ENCODE results near the gene GDPD3.

Gene GDPD3

DNA sequence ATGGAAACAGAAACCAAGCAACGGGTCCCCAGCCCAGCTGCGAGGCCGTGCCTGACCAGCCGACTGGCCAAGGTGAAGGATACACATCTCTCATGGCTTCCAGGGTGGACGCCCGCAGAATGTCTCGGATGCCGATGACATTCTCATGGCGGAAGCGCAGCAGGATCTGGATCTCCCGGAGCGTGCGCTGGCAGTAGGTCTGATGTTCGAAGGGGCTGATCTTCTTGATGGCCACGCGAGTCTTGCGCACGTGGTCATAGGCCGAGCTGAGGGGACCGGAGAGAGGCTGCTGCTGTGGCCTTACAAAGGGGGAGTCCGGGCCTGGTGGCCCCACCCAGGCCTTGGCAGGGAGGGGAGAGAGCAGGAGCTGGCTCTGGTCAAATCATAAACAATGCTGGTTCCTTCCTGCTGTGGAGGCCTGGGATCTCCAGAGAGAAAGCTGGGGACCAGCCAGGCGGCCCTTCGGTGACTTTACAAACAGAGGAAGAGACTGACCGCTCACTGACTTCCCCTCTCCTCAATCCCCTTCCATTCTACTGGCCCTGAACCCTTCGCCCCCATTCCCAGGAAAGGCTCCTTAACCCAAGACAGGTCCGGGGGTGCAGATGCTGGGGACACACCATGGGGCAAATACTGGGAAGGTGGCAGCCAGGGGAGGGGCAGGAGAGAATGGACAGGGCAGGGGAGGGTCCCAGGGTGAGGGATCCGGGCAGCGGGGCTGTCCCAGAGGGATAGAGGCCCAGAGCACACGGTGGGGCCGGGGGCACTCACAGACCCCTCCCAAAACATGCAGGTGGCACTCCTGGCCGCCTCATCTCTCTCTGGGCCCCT lies 8.6 kb upstream of the GDPD3 start:
- peak overlapping the region; percentile 71 for H3K4me3 ChIP-seq (ENCODE audit: low read depth, low read length)
- TF ChIP-seq, protein P1, sequence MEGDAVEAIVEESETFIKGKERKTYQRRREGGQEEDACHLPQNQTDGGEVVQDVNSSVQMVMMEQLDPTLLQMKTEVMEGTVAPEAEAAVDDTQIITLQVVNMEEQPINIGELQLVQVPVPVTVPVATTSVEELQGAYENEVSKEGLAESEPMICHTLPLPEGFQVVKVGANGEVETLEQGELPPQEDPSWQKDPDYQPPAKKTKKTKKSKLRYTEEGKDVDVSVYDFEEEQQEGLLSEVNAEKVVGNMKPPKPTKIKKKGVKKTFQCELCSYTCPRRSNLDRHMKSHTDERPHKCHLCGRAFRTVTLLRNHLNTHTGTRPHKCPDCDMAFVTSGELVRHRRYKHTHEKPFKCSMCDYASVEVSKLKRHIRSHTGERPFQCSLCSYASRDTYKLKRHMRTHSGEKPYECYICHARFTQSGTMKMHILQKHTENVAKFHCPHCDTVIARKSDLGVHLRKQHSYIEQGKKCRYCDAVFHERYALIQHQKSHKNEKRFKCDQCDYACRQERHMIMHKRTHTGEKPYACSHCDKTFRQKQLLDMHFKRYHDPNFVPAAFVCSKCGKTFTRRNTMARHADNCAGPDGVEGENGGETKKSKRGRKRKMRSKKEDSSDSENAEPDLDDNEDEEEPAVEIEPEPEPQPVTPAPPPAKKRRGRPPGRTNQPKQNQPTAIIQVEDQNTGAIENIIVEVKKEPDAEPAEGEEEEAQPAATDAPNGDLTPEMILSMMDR (IDR thresholded peaks at IDR 0.05; ENCODE audit: low read depth, low read length) = no peak
- H3K27me3 ChIP-seq = no peaks in the 10 kb centered on the region
- peaks cover 4% of the 10 kb centered on the region; the same call in 1 of the 2 replicates for H3K36me3 ChIP-seq
- DNase-seq = no peak
- no peaks in the 10 kb centered on the region for H3K9me3 ChIP-seq
- peaks cover 3% of the 10 kb centered on the region; the same call in 1 of the 2 replicates for H3K4me1 ChIP-seq

DNA sequence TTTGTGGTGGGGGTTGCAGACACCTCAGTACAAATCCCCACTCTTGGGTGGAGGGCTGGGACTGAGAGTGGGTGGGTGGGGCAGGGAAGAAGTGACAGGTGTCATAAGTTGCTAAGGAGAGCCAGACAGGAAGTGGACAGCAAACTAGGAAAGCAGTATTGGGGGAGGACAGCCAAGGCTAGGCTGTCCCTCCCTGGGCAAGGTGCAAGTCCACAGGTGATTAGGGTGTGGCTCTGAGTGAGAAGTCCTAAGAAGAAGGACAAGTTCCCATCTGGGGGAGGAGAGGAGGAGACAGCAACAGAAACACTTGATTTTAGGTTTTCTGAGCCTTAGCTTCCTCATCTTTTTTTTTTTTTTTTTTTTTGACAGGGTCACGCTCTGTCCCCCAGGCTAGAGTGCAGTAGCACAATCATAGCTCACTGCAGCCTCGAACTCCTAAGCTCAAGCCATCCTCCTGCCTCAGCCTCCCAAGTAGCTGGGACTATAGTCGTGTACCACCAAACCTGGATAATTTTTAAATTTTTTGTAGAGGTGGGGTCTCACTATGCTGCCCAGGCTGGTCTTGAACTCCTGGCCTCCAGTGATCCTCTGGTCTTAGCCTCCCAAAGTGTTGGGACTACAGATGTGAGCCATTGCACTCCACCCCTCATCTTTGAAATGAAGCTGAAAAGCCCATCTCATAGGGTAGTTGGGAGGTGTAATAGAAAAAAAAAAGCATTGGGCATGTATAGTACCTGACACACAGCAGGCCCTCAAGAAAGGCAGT lies 7.2 kb upstream of the GDPD3 start:
- Histone ChIP-seq H3K9me3 (no peaks in the 10 kb centered on the region), H3K27me3 (no peaks in the 10 kb centered on the region), H3K4me3 (ENCODE audit: low read depth, low read length) (no peak overlapping the region), H3K4me1 (peaks cover 3% of the 10 kb centered on the region; the same call in 1 of the 2 replicates), H3K36me3 (peaks cover 7% of the 10 kb centered on the region; the same call in 1 of the 2 replicates)
- DNase-seq = no peak
- TF ChIP-seq, protein P1 (IDR thresholded peaks at IDR 0.05; ENCODE audit: low read depth, low read length) = no peak

DNA sequence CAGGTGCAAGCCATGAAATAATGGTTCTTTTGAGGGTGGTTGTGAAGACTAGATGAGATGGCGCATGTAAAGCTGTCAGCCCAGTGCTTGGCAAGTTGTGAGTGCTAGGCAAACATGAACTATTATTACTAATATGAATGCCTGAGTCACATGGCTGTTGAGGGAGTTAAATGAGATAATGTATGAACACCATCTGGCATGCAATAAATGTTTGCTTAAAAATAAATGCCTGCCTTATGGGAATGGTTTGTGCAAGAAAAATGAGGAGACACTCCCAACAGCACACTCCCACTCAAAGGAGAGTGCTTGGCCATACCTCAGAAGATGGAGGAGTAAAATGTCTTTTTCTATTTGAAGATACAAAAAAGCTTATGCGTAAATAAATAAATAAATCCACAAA lies 6.1 kb upstream of the GDPD3 start:
- Histone ChIP-seq H3K36me3 (peaks cover 7% of the 10 kb centered on the region; the same call in 1 of the 2 replicates), H3K27me3 (no peaks in the 10 kb centered on the region), H3K9me3 (no peaks in the 10 kb centered on the region), H3K4me3 (ENCODE audit: low read depth, low read length) (no peak overlapping the region), H3K4me1 (peaks cover 3% of the 10 kb centered on the region; the same call in 1 of the 2 replicates)
- TF ChIP-seq, protein P1 (IDR thresholded peaks at IDR 0.05; ENCODE audit: low read depth, low read length) = no peak
- DNase-seq = no peak

DNA sequence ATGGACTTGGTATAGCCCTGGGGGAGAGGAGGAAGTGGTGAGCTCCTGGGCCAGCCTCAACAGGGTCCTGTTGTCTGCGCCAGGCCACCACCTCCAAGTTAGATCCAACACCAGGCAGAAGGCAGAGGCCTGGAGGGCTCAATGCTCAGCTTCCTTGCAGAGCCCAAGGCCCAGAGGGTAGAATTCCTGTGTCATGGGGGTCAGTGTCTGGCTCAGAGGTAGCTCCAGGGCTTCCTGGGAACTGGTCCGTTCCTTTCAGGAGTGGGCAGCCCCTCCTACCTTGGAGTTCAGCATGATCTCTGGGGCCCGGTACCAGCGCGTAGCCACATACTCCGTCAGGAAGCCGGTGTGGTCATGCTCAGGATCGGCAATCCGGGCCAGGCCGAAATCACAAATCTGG lies 4.4 kb upstream of the GDPD3 start:
- DNase-seq = no peak
- no peaks in the 10 kb centered on the region for H3K27me3 ChIP-seq
- no peak overlapping the region for H3K4me3 ChIP-seq (ENCODE audit: low read depth, low read length)
- peaks cover 7% of the 10 kb centered on the region; the same call in 1 of the 2 replicates for H3K36me3 ChIP-seq
- no peaks in the 10 kb centered on the region for H3K9me3 ChIP-seq
- TF ChIP-seq, protein P1 (IDR thresholded peaks at IDR 0.05; ENCODE audit: low read depth, low read length) = no peak
- H3K4me1 ChIP-seq = peaks cover 7% of the 10 kb centered on the region; the same call in 1 of the 2 replicates

DNA sequence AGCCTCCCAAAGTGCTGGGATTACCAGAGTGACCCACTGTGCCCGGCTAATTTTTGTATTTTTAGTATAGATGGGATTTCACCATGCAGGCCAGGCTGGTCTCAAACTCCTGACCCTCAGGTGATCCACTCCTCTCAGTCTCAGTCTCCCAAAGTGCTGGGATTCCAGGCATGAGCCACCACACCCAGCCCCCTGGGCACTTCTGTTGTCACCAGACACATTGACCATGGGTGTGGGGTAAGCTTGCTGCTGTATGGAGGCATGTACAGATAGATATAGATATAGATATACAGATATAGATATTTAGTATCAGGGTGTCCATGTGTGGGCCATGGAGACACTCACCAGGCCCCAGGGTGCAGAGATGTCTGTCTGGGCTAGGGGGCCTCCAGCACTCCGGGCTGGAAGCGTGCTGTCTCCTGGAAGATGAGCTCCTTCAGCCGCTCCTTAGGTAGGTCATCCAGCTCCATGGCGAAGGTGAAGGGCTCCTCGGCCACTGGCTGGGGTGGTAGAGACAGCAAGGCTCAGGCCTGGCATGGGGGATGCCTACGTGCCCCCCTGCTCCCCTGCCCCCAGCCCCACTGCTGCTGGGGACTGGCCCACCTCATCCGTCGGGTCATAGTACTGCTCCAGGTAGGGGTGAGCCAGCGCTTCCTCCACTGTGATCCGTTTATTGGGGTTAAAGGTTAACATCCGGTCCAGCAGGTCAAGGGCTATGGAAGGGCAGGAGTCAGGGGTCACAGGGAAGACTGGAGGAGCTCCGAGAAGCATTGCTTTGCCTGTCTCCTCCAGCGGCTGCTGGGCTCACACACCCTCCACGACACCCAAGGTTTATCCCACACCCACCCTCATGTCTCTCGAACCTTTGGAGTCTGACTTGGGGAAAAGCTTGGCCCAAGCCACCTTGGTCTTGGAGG lies 3.2 kb upstream of the GDPD3 start:
- peaks cover 7% of the 10 kb centered on the region; the same call in 1 of the 2 replicates for H3K36me3 ChIP-seq
- no peak for DNase-seq
- TF ChIP-seq, protein P1 (IDR thresholded peaks at IDR 0.05; ENCODE audit: low read depth, low read length) = no peak
- H3K9me3 ChIP-seq = no peaks in the 10 kb centered on the region
- H3K4me1 ChIP-seq = peaks cover 4% of the 10 kb centered on the region; the same call in 1 of the 2 replicates
- H3K27me3 ChIP-seq = no peaks in the 10 kb centered on the region
- no peak overlapping the region for H3K4me3 ChIP-seq (ENCODE audit: low read depth, low read length)
